Suprapubic skin (tissue), 3 donors: ENCODE measurements around the gene BTBD2.

ENCODE experiments used
- POLR2A ChIP-seq, 2 donors: fragments of 450-650 bp; IDR thresholded peaks; one replicate each; pipeline ENCODE4 v1.6.1; 2017; ENCODE audit warnings: antibody characterized with exemption in 2 of 2, mild to moderate bottlenecking in 2 of 2, moderate library complexity in 2 of 2
- TF ChIP-seq, protein P1 (sequence below), 2 donors: fragments of 200-600 bp in 1 of 2; fragments of 450-650 bp in 1 of 2; sonication (generic) in 1 of 2; IDR thresholded peaks; one replicate each; pipeline ENCODE4 v1.5.1; 2016 to 2019; ENCODE audit warnings: antibody characterized with exemption in 2 of 2, mild to moderate bottlenecking in 1 of 2, moderate library complexity in 1 of 2

GRCh38 chr19:2038284-2039088 lies 23.0 kb upstream of the BTBD2 start:
- TF ChIP-seq, protein P1, sequence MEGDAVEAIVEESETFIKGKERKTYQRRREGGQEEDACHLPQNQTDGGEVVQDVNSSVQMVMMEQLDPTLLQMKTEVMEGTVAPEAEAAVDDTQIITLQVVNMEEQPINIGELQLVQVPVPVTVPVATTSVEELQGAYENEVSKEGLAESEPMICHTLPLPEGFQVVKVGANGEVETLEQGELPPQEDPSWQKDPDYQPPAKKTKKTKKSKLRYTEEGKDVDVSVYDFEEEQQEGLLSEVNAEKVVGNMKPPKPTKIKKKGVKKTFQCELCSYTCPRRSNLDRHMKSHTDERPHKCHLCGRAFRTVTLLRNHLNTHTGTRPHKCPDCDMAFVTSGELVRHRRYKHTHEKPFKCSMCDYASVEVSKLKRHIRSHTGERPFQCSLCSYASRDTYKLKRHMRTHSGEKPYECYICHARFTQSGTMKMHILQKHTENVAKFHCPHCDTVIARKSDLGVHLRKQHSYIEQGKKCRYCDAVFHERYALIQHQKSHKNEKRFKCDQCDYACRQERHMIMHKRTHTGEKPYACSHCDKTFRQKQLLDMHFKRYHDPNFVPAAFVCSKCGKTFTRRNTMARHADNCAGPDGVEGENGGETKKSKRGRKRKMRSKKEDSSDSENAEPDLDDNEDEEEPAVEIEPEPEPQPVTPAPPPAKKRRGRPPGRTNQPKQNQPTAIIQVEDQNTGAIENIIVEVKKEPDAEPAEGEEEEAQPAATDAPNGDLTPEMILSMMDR (IDR thresholded peaks at IDR 0.05): no peak
- no peak for TF ChIP-seq POLR2A (IDR thresholded peaks at IDR 0.05)
